Fibroblast of pulmonary artery (primary cell): ENCODE results near the gene GP1BB.

ENCODE experiments used
- DNase-seq: peaks from one replicate; pipeline ENCODE4 v3.0.0-alpha.2; 2010; ENCODE audit warnings: low read depth
- H3K4me3 ChIP-seq: replicated peaks from 2 replicates; pipeline ENCODE4 v1.5.1; 2011; ENCODE audit warnings: low read depth, mild to moderate bottlenecking, control low read depth, low read length, moderate library complexity
- CTCF ChIP-seq: IDR thresholded peaks from 2 replicates; pipeline ENCODE4 v1.5.1; 2011; ENCODE audit warnings: mild to moderate bottlenecking, control low read depth, low read length, inconsistent platforms; ENCODE audit errors: missing control alignments

Gene GP1BB

GRCh38 chr22:19751497-19752245, 28.3 kb downstream of the GP1BB start:
- DNase-seq: no peak
- H3K4me3 ChIP-seq: no peak overlapping the region
- no peak for TF ChIP-seq CTCF

GRCh38 chr22:19753090-19753842, 29.9 kb downstream of the GP1BB start:
- DNase-seq: no peak
- no peak for TF ChIP-seq CTCF
- H3K4me3 ChIP-seq: no peak overlapping the region

- TF ChIP-seq CTCF: no peak
- no peak overlapping the region for H3K4me3 ChIP-seq
Observed at GRCh38 chr22:19753996-19754700, 30.8 kb downstream of the GP1BB start.

GRCh38 chr22:19754701-19755144, 31.4 kb downstream of the GP1BB start:
- H3K4me3 ChIP-seq: no peak overlapping the region
- TF ChIP-seq CTCF: no peak

More at GRCh38 chr22:19753996-19754700, 30.8 kb downstream of the GP1BB start:
- no peak for DNase-seq

GRCh38 chr22:19755145-19755710, 31.9 kb downstream of the GP1BB start:
- no peak for DNase-seq
- no peak for TF ChIP-seq CTCF
- no peak overlapping the region for H3K4me3 ChIP-seq

More at GRCh38 chr22:19754701-19755144, 31.4 kb downstream of the GP1BB start:
- DNase-seq: no peak

GRCh38 chr22:19755722-19756287, 32.5 kb downstream of the GP1BB start:
- TF ChIP-seq CTCF: no peak
- no peak overlapping the region for H3K4me3 ChIP-seq
- no peak for DNase-seq
